HG03442 (cell line): Measurements from ENCODE around the gene TKFC.
A peak's percentile ranks its signal among the peaks of the same experiment; 100 is the strongest.

Experiments used
- ATAC-seq: cut with Tn5 transposase; IDR thresholded peaks from one replicate; pipeline ENCODE4 v1.9.1; 2021; ENCODE audit warnings: mild to moderate bottlenecking, moderate library complexity; ENCODE audit not compliant: unreplicated experiment

TKFC gene

DNA sequence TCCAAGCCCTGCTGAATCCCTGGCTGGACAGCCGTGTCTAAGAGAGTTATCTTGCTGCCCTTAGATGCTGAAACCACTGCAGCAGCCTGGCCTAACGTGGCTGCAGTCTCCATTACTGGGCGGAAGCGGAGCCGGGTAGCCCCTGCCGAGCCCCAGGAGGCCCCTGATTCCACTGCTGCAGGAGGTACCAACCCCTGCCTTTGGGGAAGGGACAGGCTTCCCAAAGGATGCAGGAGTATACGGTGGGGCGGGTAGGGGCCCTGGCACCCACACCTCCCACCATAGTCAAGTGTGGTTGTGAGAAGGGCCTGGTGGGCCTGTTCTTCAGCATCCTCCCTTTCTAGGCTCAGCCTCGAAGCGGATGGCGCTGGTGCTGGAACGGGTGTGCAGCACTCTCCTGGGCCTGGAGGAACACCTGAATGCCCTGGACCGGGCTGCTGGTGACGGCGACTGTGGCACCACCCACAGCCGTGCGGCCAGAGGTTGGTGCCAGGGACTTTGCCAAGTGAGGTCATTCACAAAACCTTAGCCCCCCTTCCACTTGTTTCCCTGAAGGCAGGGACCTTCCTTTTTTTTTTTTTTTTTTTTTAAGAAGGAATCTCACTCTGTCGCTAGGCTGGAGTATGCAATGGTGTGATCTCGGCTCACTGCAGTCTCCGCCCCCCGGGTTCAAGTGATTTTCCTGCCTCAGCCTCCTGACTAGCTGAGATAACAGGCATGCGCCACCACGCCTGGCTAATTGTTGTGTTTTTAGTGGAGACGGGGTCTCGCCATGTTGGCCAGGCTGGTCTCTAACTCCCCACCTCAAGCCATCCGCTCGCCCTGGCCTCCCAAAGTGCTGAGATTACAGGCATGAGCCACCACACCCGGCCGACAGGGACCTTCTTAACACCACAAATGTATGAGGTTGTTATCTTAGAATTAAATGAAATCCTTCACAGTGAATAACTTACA, 11.0 kb downstream of the TKFC start:
- no peak for ATAC-seq

DNA sequence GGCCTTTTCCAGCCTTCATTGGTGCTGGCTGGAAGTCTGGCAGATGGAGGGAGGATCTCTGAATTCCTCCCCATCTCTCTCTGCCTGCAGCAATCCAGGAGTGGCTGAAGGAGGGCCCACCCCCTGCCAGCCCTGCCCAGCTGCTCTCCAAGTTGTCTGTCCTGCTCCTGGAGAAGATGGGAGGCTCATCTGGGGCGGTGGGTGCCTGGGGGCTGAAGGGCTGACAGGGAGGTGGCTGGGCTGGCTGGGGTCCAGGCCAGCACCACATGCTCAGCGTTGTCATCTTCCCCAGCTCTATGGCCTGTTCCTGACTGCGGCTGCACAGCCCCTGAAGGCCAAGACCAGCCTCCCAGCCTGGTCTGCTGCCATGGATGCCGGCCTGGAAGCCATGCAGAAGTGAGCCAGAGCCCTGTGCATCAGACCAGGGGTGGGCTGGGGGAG, 12.2 kb downstream of the TKFC start:
- no peak for ATAC-seq

DNA sequence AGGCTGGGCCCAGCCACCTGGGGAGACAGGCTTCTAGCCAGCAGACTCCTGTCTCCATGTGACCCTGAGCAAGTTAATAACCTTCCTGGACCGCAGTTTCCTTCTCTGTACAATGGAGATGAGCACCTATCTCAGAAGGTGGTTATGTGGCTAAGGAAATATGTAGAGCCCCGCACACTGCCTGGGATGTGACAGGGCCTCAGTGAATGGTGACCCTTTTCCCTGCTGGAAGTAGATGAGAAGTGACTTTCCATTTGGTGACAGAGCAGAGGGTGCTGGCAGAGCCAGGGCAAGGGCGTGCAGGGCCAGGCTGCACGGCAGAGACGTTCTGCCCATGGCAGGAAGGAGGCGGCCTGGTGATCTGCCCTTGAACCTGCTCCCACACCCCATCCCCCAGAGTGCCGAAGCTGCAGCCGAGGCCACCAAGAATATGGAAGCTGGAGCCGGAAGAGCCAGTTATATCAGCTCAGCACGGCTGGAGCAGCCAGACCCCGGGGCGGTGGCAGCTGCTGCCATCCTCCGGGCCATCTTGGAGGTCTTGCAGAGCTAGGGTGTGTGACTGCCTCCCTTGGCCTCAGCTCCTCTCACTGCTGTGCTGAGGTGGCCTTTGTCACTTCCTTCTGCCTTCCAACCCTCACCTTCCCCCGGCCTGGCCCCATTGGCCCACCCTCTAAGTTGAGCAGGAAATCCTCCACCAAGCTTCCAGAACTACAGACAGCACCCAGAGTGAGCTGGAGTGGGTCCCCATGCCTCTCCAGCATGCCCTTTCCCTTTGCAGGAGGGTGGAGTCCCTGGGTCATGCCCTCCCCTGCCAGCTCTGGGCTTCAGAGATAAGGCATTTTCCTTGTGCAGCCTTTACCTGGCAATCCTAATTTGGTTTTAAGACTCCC, 13.2 kb downstream of the TKFC start:
- no peak for ATAC-seq

DNA sequence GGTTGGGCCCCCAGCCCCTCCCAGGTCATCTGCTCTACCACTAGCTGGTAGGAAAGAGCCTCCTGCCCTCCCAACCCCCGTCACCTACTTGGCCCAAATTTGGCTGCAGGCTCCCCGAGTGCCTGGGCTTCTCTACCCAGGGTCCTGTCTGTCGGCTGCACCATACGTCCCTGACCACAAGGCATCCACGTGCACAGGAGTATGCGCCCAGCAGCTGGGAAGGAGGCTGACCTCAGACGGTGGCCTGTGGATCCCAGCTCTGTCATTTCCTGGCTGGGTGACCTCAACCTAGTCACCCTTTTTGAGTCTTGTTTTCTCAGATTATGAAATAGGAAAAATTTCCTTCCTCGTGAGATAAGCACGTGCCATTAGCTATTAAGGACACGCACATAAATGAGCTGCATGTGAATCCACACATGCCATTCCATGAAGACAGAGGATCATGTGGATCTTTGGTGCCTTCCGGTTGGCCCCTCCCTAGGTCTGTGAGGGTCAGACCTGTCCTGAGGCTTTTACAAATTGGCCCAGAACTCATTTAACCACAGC, 15.0 kb downstream of the TKFC start:
- no peak for ATAC-seq

DNA sequence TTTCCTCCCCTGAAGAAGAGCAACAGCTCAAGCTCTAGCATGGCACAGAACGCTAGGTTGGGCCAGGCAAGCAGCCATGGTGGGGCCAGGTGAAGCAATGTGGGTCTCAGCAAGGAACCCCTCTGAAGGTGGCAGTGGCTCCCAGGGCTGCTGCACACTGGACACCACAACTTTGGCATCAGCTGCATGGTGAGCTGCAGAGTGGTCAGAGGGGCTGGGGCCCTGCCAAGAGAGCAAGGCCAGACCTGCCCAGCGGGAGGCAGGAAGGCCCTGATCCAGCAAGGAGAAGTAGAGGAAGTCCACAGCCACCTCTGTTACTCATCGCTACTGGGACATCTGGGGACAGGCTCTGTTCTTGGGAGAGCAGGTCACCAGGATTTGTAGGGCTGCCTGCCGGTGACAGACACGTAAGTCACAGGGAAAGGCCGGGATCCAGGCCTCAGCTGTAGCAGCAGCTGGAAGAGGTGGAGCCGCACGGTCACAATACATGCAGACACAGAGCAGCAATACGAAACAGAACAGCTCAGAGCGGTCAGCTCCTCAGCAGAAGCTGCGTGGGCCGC, 16.2 kb downstream of the TKFC start:
- ATAC-seq = no peak

DNA sequence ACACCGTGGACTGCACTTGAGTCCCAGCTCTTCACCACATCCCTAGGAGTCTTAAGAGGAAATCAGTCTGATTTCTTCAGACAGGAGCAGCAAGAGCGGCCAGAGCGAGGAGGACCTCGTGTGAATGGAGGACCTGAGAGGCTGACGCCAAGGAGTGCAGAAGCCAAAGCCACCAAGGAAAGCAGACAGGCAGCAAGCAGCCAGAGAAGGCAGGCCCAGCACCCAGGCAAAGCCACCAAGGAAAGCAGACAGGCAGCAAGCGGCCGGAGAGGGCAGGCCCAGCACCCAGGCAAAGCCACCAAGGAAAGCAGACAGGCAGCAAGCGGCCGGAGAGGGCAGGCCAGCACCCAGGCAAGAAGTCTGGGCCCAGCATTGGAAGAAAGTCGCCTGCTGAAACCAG, 16.9 kb downstream of the TKFC start:
- no peak for ATAC-seq

DNA sequence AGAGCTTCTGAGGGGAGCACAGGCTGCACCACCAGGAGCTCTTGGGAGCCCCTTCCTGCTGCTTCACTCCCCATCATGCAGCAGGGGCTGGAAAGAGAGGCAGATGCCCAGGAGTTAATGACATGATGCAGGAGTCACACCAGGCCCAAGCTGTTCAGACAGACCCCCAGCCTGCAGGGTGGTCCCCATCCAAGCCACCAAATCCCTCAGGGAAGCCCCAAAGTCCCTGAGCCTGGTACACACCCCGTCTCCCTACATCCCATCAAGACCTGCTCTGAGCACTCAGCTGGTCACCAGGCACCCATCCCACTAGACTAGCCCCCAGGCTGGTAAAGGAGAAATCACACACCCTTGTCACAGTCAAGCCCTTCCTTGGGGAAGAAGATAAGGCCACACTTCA, 17.3 kb downstream of the TKFC start:
- ATAC-seq = no peak

DNA sequence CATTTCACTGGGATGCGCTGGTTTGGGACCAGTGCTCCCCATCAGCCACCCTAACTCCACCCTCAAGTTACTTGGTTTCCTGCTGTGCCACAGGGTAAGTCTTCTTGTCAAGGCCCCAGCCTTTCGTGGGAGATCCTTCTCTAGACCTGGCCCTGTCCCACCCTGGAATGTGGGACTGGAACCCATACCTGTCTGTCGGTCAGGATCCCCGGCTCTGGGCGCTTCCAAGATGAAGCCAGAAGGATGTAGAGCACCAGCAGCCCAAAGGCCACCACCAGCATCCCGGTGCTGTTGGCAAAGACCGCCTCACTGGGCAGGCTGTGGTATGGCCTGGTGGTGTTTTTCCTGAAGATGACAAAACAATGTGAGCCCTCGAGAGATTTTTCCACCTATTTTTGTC, 17.8 kb downstream of the TKFC start:
- no peak for ATAC-seq

DNA sequence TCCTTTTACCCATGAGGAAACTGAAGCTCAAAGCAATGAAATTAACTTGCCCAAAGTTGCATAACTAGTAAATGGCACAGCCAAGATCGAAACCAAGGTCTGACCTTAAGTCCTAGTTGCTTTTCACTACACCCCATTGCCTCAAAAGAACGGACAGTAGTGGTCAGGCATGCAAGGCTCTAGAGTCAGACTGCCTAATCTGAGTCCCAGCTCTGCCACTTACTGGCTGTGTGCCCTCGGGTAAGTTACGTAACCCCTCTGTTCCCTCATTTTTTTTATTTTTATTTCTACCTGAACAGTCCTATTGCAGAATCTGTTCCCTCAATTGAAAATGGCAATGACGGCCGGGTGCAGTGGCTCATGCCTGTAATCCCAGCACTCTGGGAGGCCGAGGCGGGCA, 19.0 kb downstream of the TKFC start:
- no peak for ATAC-seq

DNA sequence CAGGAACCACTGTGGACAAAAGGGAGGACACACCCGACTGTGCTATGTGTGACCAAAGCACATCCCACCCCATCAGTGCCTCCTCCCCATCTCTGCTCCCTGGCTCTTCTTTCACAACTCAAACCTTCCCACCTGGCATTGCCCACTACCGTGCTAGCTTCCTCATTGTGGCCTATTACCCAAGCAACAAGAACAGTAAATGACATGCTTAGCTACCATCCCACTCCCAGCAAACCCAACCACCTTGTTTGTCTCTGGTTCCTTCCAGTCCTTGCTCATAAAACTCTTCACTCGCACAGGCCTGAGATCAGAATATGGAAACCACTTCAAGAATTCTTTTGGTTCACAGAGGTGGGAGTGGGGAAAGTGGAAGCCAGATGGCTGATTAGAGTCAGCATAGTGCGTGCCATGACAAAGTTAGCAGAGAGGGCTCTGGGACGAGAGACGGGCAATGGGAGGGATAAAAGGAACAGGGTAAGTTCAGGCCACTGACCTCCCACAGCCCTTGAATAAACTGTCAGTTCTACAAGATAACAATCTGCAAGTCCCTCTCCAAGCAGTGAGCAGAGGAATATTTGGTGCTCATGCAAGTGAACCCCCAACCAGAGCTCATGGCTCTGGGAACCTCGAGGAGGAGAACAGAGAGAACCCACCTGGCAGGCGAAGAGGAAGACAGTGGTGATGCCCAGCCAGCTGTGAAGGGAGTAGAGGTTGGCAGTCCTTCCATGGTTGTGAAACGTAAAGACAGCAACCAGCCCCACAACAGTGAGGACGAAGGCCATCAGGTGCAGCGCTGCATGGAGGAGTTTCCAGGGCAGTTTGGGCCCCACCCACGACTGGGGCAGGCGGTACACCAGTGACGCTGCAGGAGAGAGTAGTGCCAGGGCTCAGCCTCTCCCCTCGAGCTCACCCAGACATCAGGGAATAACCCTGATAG, 20.4 kb downstream of the TKFC start:
- no peak for ATAC-seq

DNA sequence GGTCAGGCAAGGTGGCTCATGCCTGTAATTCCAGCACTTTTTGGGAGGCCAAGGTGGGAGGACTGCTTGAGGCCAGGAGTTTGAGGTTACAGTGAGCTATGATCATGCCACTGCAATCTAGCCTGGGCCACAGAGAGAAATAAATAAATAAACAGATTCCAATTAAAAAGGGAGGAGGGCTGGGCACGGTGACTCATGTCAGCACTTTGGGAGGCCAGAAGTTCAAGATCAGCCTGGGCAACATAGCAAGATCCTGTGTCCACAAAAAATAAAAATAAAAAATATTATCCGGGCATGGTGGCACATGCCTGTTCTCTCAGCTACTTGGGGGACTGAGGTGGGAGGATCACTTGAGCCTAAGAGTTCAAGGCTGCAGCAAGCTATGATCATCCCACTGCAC, 21.2 kb downstream of the TKFC start:
- no peak for ATAC-seq

DNA sequence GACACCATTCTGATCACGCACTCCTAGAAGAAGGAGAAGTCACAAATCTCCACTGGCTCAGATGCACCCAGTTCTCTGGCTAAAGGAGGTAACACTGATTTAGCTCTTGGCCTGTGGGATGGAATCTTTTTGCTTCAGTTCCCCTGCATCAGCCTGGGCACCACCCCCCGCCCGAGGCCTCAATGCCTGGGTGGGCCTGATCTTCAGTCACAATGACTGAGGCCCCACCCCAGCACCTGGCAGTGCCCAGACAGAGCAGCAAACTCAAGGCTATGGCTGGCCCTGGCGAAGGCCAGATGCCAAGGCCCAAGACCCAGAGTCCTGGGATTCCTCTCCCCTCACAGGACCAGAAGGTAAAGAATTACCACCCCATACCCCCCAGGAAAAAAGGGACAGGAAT, 23.7 kb downstream of the TKFC start:
- ATAC-seq = no peak

DNA sequence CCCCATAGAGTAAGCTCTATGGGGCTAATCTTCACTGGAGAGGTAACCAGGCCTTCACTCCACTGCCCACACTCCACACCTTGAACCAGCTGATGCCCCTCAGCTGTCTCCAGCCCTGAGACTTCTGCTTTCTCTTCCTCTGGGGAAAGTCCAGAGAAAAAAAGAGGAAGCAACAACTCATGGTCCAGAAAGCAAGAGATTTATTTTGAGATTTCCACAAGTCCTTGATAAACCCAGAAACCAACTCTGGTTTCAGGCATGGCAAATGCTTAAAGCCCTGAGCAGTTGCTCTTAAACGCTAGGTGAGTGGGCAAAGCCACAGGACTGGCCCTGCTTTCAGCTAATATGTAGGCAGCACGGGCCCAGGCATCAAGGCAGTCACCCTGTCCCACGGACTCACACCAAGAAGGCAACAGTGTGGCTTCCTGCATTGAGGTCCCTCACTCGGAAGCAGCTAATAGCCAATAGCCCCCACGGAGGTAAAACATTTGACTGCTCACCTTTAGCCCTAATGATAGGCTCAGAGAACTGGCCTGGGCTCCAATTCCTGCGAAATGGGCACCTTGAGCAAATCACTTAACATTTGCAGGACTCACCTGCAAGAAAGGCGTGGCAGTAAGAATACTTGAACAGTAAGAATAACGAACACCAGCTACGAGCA, 24.3 kb downstream of the TKFC start:
- peak; percentile 42 for ATAC-seq

DNA sequence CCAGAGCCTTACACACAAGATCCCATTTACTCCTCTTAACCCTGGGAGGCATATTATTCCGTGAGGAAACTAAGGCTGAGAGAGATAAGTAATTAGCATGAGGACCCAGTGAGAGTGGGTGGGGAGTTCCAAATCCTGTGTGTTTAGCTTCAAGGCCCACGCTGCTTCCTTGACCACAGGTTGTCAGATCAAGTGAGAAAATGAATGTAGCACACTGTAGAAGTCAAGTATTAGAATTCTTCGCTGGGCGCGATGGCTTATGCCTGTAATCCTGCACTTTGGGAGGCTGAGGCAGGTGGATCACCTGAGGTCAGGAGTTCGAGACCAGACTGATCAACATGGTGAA, 24.8 kb downstream of the TKFC start:
- ATAC-seq = no peak

DNA sequence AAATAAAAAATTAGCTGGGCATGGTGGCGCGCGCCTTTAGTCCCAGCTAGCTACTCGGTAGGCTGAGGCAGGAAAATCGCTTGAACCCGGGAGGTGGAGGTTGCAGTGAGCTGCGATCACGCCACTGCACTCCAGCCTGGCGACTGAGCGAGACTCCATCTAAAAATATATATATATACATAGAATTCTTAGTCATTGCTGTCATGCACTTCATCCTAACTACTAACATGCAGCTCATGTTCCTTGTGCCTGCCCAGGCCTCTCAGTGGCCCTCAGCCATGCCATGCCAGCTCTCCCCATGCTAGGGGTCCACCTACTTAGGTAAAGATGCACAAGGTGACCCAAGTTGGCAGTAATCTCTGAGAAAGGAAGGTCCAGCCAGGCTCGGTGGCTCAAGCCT, 25.5 kb downstream of the TKFC start:
- no peak for ATAC-seq

DNA sequence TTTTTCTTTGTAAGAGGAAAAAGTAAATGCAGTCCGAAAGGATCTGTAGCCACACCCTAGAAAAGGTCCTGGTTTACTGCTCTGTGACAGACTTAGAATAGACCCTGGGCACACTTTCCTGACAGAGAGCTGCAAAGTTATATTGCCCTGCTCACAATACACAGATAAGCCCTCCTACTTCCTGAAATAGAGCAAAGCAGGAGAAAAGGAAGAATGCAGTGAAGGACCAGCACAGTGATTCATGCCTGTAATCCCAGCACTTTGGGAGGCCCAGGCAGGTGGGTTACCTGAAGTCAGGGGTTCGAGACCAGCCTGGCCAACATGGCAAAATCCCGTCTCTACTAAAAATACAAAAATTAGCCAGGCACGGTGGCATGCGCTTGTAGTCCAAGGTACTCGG, 26.5 kb downstream of the TKFC start:
- no peak for ATAC-seq

DNA sequence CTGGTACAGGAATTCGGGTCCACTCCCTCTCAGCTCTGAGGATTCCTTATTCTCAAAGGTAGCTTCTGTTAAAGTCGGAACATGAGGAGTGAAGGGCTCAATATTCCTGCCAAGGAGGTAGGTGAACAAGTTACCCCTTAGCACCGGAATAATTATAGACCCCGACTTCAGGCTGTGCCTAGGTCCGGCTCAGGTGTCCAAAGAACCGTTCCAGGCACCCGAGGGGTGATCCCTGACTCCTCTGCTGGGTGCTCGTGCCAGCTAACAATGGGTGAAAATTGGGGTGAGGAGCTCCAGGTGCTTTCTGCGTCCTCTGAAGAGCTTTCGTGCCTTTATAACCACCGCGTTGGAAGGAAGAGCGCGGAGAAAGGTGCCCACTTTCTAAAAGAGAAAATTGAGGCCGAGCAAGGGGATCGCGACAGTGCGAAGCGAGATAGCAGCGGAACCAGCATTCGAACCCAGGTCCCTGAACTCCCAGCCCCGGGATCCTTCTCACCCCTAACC, 28.3 kb downstream of the TKFC start:
- ATAC-seq = no peak

DNA sequence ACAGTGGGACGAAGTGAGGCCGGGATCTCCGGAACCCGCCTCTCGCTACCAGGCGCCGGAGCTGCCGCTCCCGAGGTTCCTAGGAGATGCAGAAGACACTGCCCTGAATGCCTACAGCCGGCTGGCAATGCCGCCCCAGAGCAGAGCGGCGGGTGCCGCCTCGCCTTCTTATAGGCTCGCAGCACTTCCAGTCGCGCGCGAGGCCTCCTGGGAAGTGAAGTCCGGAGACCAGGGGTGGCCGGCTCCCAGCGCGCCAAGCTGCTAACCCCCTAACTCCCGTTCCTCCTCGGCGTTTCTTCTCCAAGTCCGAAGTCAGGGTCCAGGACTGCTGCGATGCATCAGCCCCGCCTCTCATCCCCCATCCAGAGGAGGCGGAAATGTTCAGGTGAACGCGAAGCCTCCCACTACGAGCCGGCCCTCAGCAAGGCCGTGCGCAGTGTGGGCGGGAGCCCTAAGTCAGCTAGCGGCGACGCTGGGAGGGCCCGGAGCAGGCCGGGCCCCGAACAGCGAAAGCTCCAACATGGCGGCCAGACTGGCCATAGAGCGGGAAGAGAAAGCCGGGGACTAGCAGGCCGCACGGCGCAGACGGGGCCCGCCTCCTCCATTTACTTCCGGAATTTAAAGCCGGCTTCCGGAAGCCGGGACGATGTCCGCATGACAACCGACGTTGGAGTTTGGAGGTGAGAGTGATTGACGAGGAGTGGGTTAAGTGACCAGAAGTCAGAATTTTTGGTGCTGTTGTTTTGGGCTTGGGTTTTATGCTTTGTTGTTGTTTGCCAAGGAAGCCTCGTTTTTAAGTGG, 28.9 kb downstream of the TKFC start, which contains the start of the genes CYB561A3 and TMEM138:
Gene CYB561A3 (minus strand): TSS at position 142 of the 801 bp plus-strand sequence. CDS start 5,169 bp downstream, outside the sequence.
Gene TMEM138 (plus strand): TSS at position 634 of the 801 bp plus-strand sequence. CDS start 2,017 bp downstream, outside the sequence.
- ATAC-seq = peak; percentile 80
